ENCODE results near the gene HBQ1.
"Not testable (repeated sequence)": the region's sequence is repeated elsewhere in the genome, so short reads cannot be mapped to it uniquely, and the experiment has no call there.

Gene HBQ1

GRCh38 chr16:162271-162991 is 17.8 kb upstream of the HBQ1 start:
- H3K27ac ChIP-seq (ENCODE audit: low read depth, low read length), result no peak overlapping the region
- peaks cover 17% of the 10 kb centered on the region for H3K4me1 ChIP-seq (ENCODE audit: control insufficient read depth, insufficient read depth, low read length)
- H3K9ac ChIP-seq (ENCODE audit: low read length), result no peak overlapping the region
- no peaks in the 10 kb centered on the region for H3K36me3 ChIP-seq (ENCODE audit: control insufficient read depth, insufficient read depth, low read length)
- H3K9me3 ChIP-seq (ENCODE audit: control insufficient read depth, insufficient read depth, low read depth, low read length), result no peaks in the 10 kb centered on the region
- H3K4me3 ChIP-seq (ENCODE audit: low read depth, low read length), result no peak overlapping the region
- peaks cover 76% of the 10 kb centered on the region for H3K27me3 ChIP-seq (ENCODE audit: control insufficient read depth, insufficient read depth, low read length)

DNA sequence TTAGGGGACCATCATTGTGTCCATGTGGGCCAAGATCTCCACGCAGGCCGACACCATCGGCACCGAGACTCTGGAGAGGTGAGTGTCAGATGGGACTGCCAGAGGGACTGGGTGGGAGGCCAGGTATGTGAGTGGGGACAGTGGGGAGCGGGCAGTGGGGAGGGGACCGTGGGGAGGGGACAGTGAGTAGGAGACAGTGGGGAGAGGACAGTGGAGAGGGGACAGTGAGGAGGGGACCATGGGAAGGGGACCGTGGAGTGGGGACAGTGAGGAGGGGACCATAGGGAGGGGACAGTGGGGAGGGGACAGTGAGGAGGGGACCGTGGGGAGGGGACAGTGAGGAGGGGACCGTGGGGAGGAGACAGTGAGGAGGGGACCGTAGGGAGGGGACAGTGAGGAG is 17.1 kb upstream of the HBQ1 start:
- Histone ChIP-seq H3K27me3 (ENCODE audit: control insufficient read depth, insufficient read depth, low read length) (peaks cover 76% of the 10 kb centered on the region), H3K4me1 (ENCODE audit: control insufficient read depth, insufficient read depth, low read length) (peaks cover 17% of the 10 kb centered on the region)
- not testable (repeated sequence) for H3K4me3 ChIP-seq (ENCODE audit: low read depth, low read length); H3K27ac ChIP-seq (ENCODE audit: low read depth, low read length); H3K36me3 ChIP-seq (ENCODE audit: control insufficient read depth, insufficient read depth, low read length); H3K9ac ChIP-seq (ENCODE audit: low read length); H3K9me3 ChIP-seq (ENCODE audit: control insufficient read depth, insufficient read depth, low read depth, low read length)

DNA sequence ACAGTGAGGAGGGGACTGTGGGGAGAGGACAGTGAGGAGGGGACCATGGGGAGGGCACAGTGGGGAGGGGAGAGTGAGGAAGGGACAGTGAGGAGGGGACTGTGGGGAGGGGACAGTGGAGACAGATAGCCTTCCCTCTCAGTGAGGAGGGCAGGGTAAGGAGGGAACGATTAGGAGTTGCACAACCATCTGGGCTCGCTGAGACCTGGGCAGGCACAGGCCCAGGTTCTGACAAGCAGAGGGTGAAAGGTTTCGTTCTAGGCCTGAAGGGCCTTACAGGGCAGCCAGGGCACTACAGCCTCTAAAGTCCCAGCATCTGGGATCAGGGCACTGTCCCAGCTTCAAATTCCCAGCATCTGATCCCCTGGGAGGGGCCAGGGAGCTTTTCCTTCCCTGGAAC is 16.6 kb upstream of the HBQ1 start:
- H3K36me3 ChIP-seq (ENCODE audit: control insufficient read depth, insufficient read depth, low read length); H3K9ac ChIP-seq (ENCODE audit: low read length); H3K27ac ChIP-seq (ENCODE audit: low read depth, low read length); H3K4me3 ChIP-seq (ENCODE audit: low read depth, low read length); H3K9me3 ChIP-seq (ENCODE audit: control insufficient read depth, insufficient read depth, low read depth, low read length): not testable (repeated sequence)
- peaks cover 18% of the 10 kb centered on the region for H3K4me1 ChIP-seq (ENCODE audit: control insufficient read depth, insufficient read depth, low read length)
- peaks cover 77% of the 10 kb centered on the region for H3K27me3 ChIP-seq (ENCODE audit: control insufficient read depth, insufficient read depth, low read length)

- not testable (repeated sequence) for H3K9ac ChIP-seq (ENCODE audit: low read length)
- peaks cover 24% of the 10 kb centered on the region for H3K4me1 ChIP-seq (ENCODE audit: control insufficient read depth, insufficient read depth, low read length)
- H3K27me3 ChIP-seq (ENCODE audit: control insufficient read depth, insufficient read depth, low read length), result peaks cover 78% of the 10 kb centered on the region
Measured at GRCh38 chr16:164134-164823, 16.0 kb upstream of the HBQ1 start.

DNA sequence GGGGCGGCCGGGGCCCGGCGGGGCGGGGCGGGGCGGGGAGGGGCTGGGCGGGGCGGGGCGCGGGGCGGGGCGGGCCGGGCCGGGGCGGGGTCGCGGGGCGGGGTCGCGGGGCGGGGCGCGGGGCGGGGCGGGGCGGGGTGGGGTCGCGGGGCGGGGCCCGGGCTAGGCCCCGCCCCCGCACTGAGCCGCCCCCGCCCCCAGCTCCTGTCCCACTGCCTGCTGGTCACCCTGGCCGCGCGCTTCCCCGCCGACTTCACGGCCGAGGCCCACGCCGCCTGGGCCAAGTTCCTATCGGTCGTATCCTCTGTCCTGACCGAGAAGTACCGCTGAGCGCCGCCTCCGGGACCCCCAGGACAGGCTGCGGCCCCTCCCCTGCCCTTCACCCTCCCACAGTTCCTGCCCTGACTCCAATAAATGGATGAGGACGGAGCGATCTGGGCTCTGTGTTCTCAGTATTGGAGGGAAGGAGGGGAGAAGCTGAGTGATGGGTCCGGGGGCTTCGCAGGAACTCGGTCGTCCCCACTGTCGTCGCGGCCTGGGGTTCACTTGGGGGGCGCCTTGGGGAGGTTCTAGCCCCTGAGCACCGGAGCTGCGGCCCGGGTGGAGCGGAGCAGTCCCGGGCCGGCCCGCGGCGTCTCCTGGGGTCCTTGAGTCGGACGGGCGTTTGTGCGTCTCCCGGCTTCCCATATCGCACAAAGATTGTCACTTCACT is 15.3 kb upstream of the HBQ1 start:
- Histone ChIP-seq H3K9ac (ENCODE audit: low read length) (no peak overlapping the region), H3K36me3 (ENCODE audit: control insufficient read depth, insufficient read depth, low read length) (no peaks in the 10 kb centered on the region), H3K9me3 (ENCODE audit: control insufficient read depth, insufficient read depth, low read depth, low read length) (no peaks in the 10 kb centered on the region), H3K4me3 (ENCODE audit: low read depth, low read length) (peak overlapping the region; percentile 66), H3K27me3 (ENCODE audit: control insufficient read depth, insufficient read depth, low read length) (peaks cover 79% of the 10 kb centered on the region), H3K4me1 (ENCODE audit: control insufficient read depth, insufficient read depth, low read length) (peaks cover 28% of the 10 kb centered on the region), H3K27ac (ENCODE audit: low read depth, low read length) (no peak overlapping the region)

More at GRCh38 chr16:164134-164823, 16.0 kb upstream of the HBQ1 start:
- not testable (repeated sequence) for H3K4me3 ChIP-seq (ENCODE audit: low read depth, low read length); H3K27ac ChIP-seq (ENCODE audit: low read depth, low read length); H3K36me3 ChIP-seq (ENCODE audit: control insufficient read depth, insufficient read depth, low read length); H3K9me3 ChIP-seq (ENCODE audit: control insufficient read depth, insufficient read depth, low read depth, low read length)

GRCh38 chr16:165539-166374 is 14.5 kb upstream of the HBQ1 start, which contains the start of gene HBM:
Gene HBM (plus strand): TSS chr16:165978. CDS start chr16:165998, 20 bp downstream.
- Histone ChIP-seq H3K9ac (ENCODE audit: low read length) (no peak within 1 kb of the TSS), H3K4me1 (ENCODE audit: control insufficient read depth, insufficient read depth, low read length) (peaks cover 28% of the 10 kb centered on the region), H3K36me3 (ENCODE audit: control insufficient read depth, insufficient read depth, low read length) (no peaks in the 10 kb centered on the region), H3K9me3 (ENCODE audit: control insufficient read depth, insufficient read depth, low read depth, low read length) (no peaks in the 10 kb centered on the region), H3K27me3 (ENCODE audit: control insufficient read depth, insufficient read depth, low read length) (peaks cover 85% of the 10 kb centered on the region), H3K4me3 (ENCODE audit: low read depth, low read length) (peak within 1 kb of the TSS; percentile 66), H3K27ac (ENCODE audit: low read depth, low read length) (no peak within 1 kb of the TSS)

GRCh38 chr16:166375-167121 is 13.7 kb upstream of the HBQ1 start:
- peaks cover 86% of the 10 kb centered on the region for H3K27me3 ChIP-seq (ENCODE audit: control insufficient read depth, insufficient read depth, low read length)
- no peak overlapping the region for H3K9ac ChIP-seq (ENCODE audit: low read length)
- no peaks in the 10 kb centered on the region for H3K36me3 ChIP-seq (ENCODE audit: control insufficient read depth, insufficient read depth, low read length)
- H3K9me3 ChIP-seq (ENCODE audit: control insufficient read depth, insufficient read depth, low read depth, low read length), result no peaks in the 10 kb centered on the region
- no peak overlapping the region for H3K27ac ChIP-seq (ENCODE audit: low read depth, low read length)
- H3K4me3 ChIP-seq (ENCODE audit: low read depth, low read length), result peak overlapping the region; percentile 66
- H3K4me1 ChIP-seq (ENCODE audit: control insufficient read depth, insufficient read depth, low read length), result peaks cover 28% of the 10 kb centered on the region

- Histone ChIP-seq H3K9ac (ENCODE audit: low read length) (no peak overlapping the region), H3K4me3 (ENCODE audit: low read depth, low read length) (no peak overlapping the region), H3K4me1 (ENCODE audit: control insufficient read depth, insufficient read depth, low read length) (peaks cover 28% of the 10 kb centered on the region), H3K36me3 (ENCODE audit: control insufficient read depth, insufficient read depth, low read length) (no peaks in the 10 kb centered on the region), H3K9me3 (ENCODE audit: control insufficient read depth, insufficient read depth, low read depth, low read length) (no peaks in the 10 kb centered on the region), H3K27ac (ENCODE audit: low read depth, low read length) (no peak overlapping the region), H3K27me3 (ENCODE audit: control insufficient read depth, insufficient read depth, low read length) (peaks cover 87% of the 10 kb centered on the region)
Measured at GRCh38 chr16:167122-167690, 13.1 kb upstream of the HBQ1 start.

DNA sequence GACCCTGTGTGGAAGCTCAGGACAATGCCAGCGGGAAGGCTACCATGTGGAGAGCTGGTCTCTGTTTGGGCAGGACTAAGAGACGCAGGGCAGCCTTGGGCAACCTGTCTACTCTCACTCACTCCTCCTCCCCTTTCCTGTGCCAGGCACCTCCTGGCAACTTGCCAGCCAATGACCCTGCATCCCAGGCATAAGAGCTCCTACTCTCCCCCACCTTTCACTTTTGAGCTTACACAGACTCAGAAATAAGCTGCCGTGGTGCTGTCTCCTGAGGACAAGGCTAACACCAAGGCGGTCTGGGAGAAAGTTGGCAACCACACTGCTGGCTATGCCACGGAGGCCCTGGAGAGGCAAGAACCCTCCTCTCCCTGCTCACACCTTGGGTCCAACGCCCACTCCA is 11.8 kb upstream of the HBQ1 start:
- no peak overlapping the region for H3K9ac ChIP-seq (ENCODE audit: low read length)
- H3K4me1 ChIP-seq (ENCODE audit: control insufficient read depth, insufficient read depth, low read length), result peaks cover 28% of the 10 kb centered on the region
- no peaks in the 10 kb centered on the region for H3K36me3 ChIP-seq (ENCODE audit: control insufficient read depth, insufficient read depth, low read length)
- no peak overlapping the region for H3K27ac ChIP-seq (ENCODE audit: low read depth, low read length)
- peaks cover 80% of the 10 kb centered on the region for H3K27me3 ChIP-seq (ENCODE audit: control insufficient read depth, insufficient read depth, low read length)
- H3K4me3 ChIP-seq (ENCODE audit: low read depth, low read length), result no peak overlapping the region
- H3K9me3 ChIP-seq (ENCODE audit: control insufficient read depth, insufficient read depth, low read depth, low read length), result no peaks in the 10 kb centered on the region

- no peaks in the 10 kb centered on the region for H3K9me3 ChIP-seq (ENCODE audit: control insufficient read depth, insufficient read depth, low read depth, low read length)
- no peak overlapping the region for H3K4me3 ChIP-seq (ENCODE audit: low read depth, low read length)
- peaks cover 30% of the 10 kb centered on the region for H3K4me1 ChIP-seq (ENCODE audit: control insufficient read depth, insufficient read depth, low read length)
- no peak overlapping the region for H3K9ac ChIP-seq (ENCODE audit: low read length)
- peaks cover 82% of the 10 kb centered on the region for H3K27me3 ChIP-seq (ENCODE audit: control insufficient read depth, insufficient read depth, low read length)
- H3K27ac ChIP-seq (ENCODE audit: low read depth, low read length), result no peak overlapping the region
- no peaks in the 10 kb centered on the region for H3K36me3 ChIP-seq (ENCODE audit: control insufficient read depth, insufficient read depth, low read length)
Measured at GRCh38 chr16:169014-169413, 11.2 kb upstream of the HBQ1 start.
